Astrocyte of the spinal cord (primary cell): Measurements from ENCODE around the gene COL4A6.

Experiments used
- DNase-seq: peaks from one replicate; pipeline ENCODE4 v3.0.0; 2011; ENCODE audit warnings: low read depth, low spot score
- H3K4me3 ChIP-seq: 2 replicates; pipeline ENCODE4 v1.5.1; 2011; ENCODE audit warnings: low read depth, mild to moderate bottlenecking, low read length, moderate library complexity
- CTCF ChIP-seq: IDR thresholded peaks from 2 replicates; pipeline ENCODE4 v1.5.1; 2012; ENCODE audit warnings: low read depth, mild to moderate bottlenecking, low read length, inconsistent platforms
- in situ Hi-C: cut with HindIII; loops from 2 replicates; pipeline ENCODE4 v1.10.0; 2017; ENCODE audit warnings: low sequenced_read_pairs

The COL4A6 gene

DNA sequence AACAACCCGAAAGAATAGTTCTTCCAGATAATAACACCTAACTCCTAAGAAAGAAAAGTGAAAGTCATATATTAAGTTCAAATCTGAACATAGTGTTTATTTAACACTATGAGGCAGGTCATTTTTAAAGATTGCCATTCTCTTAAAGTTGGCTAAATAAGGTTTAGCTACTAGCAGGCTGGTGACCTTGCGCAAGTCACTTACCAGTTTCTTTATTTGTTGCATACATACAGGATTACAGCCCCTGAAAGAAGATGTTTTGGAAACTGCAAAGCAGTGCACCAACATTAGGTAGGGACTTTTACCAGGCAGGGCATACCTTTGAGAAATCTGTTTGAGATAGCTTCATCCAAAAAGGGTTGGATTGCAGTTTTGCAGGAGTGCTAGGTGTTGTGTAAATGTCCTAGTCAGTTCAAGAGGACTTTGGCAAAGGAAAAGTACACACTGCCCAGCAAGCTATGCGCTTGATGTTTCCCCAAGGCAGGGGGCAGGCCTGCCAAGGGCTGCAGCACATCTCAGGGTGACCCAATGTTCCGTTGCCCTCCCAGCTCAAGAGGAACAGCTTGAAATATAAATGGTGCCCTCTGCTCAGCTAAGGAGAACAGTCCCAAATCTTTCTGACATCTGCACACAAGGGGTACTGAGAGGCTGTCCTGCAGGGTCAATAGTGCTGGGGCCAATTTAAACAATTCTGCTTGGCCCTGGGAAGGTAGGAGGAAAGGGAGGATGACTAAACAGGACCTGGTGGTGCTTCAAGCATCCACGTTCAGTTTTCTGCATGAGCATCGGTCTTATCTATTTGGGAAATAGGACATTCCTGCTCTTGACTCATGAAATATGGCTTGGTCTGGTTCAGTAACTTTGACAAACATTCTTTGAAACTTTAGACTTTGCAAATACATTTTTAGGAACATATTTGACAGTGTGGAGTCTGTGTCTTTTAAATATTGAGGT is 130.8 kb downstream of the COL4A6 start:
- no peak for TF ChIP-seq CTCF
- H3K4me3 ChIP-seq, result no peak overlapping the region
- DNase-seq, result no peak
- in situ Hi-C loops, result no loop called here

GRCh38 chrX:108306086-108306485 is 132.1 kb downstream of the COL4A6 start:
- in situ Hi-C loops, result no loop called here
- no peak for DNase-seq
- TF ChIP-seq CTCF, result no peak
- no peak overlapping the region for H3K4me3 ChIP-seq

- TF ChIP-seq CTCF, result no peak
- no peak overlapping the region for H3K4me3 ChIP-seq
- in situ Hi-C loops, result no loop called here
- no peak for DNase-seq
Observed at GRCh38 chrX:108304757-108305156, 133.5 kb downstream of the COL4A6 start.

DNA sequence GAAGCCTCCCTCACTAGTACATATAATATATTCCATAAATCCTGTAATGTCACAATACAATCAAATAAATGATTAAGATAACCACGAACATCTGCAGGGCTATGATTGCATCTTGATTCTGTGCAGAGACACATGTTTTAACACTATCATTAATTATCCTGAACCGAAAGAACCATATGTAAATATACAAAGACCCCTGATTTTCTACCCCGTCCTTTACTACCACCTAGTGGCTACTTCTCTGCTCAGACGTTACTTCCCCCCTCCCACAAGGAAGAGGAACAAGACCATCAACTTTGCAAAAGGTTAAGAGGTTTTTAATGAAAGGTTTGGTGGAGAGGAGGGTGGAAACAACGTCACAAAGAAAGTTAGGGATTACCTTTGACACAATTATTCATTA is 134.0 kb downstream of the COL4A6 start:
- DNase-seq, result no peak
- in situ Hi-C loops, result no loop called here
- peak; percentile 50 for TF ChIP-seq CTCF
- no peak overlapping the region for H3K4me3 ChIP-seq

DNA sequence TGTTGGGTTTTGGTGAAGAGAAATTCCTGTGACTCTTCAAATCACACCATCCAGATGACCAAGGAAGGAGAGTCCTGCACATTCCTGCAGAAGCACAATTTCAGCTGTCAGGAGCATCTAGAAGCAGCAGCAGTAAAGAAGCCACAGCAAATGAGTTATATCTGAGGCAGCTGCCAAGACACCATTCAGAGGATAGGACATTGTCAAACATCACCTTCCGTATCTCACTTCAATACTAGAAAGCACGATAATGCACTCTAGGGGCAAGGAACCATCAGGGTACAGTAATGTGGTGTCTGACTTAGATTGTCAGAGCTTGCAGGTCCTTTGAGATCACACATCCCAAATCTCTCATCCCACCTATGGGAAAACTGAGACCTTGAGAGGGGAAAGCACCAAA is 134.5 kb downstream of the COL4A6 start:
- DNase-seq, result no peak
- no peak for TF ChIP-seq CTCF
- H3K4me3 ChIP-seq, result no peak overlapping the region
- in situ Hi-C loops, result no loop called here

DNA sequence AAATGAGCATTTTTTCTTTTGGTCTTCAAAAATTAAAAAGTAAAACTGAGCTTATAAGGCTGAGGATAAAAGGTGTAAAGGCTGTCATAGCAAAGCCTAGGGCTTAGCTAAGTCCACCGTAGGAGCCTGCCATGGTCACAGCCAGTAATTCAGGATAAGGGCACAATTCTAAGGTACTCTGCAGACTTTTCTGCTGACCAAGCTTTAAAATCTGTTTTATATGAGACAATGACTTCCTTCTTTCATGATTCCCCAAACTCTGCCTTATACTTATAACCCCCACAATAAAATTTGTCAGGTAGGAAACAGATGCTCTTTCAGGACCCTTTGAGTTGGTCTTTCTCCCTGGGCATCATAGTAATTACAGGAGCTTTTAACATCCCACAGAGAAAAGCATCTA is 138.5 kb downstream of the COL4A6 start:
- no peak overlapping the region for H3K4me3 ChIP-seq
- in situ Hi-C loops, result no loop called here
- TF ChIP-seq CTCF, result no peak
- no peak for DNase-seq
